ENCODE data around the gene DPP4. TPM values are rescaled to one million over a fixed set of nuclear protein-coding genes. Genes with fewer than 3 reads are reported as not detected.
A peak's percentile ranks its signal among the peaks of the same experiment; 100 is the strongest.

DPP4 gene
- total and polyA plus RNA-seq, 8 donors: 28.0 to 105 (median 44.1) TPM

DNA sequence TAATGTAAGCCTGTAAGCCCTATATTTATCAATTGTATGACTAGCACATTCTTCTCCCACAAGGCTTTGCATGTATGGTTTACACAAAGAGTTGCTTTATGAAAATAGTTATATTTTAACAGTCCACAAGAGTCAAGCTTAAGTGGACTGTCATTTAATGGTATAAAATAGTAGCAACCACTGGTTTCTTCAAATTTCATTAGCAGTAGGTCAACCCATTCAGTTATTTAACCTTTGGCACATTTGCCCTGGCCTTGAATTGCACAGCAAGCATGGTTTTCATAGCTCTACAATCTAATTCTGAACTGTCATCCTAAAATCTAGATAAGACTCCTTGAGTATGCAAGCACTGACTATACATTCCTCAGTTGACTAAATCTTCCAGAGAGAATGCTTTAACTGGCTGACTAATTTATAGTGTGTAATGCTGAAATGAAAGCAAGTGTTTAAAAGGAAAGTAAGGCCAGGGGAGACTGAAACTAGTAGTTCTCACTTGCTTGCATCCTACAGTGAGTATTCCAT, 1.8 kb downstream of the DPP4 start:
- intact Hi-C loops (cut with DNase I): no loop called here
- ATAC-seq (peak; percentile 25), DNase-seq (no peak)
- Histone ChIP-seq H3K4me1 (peaks cover 0 to 9% of the 10 kb centered on the region in 2 donors), H3K9me3 (no peaks in the 10 kb centered on the region), H3K36me3 (no peaks in the 10 kb centered on the region), H3K27ac (peak overlapping the region; percentile 3 to 83), H3K27me3 (peaks cover 0 to 29% of the 10 kb centered on the region in 2 donors), H3K4me3 (peak overlapping the region in 1 of 2 donors; percentile 43)
- TF ChIP-seq CTCF (IDR thresholded peaks at IDR 0.05): no peak

- Histone ChIP-seq H3K4me3 (no peak overlapping the region), H3K27me3 (peaks cover 0 to 29% of the 10 kb centered on the region in 2 donors), H3K4me1 (peaks cover 0 to 9% of the 10 kb centered on the region in 2 donors), H3K27ac (no peak overlapping the region), H3K36me3 (no peaks in the 10 kb centered on the region), H3K9me3 (no peaks in the 10 kb centered on the region)
- ATAC-seq: no peak
- DNase-seq: no peak
- intact Hi-C loops (cut with DNase I): no loop called here
- no peak for TF ChIP-seq CTCF (IDR thresholded peaks at IDR 0.05)
Measured at GRCh38 chr2:162071001-162071400, 3.0 kb downstream of the DPP4 start.

GRCh38 chr2:162070228-162070936, 3.6 kb downstream of the DPP4 start:
- DNase-seq: no peak
- TF ChIP-seq CTCF (IDR thresholded peaks at IDR 0.05): no peak
- Histone ChIP-seq H3K27me3 (peaks cover 0 to 29% of the 10 kb centered on the region in 2 donors), H3K4me1 (peaks cover 0 to 9% of the 10 kb centered on the region in 2 donors), H3K4me3 (no peak overlapping the region), H3K9me3 (no peaks in the 10 kb centered on the region), H3K27ac (peak overlapping the region in 1 of 2 donors; percentile 16), H3K36me3 (no peaks in the 10 kb centered on the region)
- ATAC-seq: no peak
- intact Hi-C loops (cut with DNase I): no loop called here

DNA sequence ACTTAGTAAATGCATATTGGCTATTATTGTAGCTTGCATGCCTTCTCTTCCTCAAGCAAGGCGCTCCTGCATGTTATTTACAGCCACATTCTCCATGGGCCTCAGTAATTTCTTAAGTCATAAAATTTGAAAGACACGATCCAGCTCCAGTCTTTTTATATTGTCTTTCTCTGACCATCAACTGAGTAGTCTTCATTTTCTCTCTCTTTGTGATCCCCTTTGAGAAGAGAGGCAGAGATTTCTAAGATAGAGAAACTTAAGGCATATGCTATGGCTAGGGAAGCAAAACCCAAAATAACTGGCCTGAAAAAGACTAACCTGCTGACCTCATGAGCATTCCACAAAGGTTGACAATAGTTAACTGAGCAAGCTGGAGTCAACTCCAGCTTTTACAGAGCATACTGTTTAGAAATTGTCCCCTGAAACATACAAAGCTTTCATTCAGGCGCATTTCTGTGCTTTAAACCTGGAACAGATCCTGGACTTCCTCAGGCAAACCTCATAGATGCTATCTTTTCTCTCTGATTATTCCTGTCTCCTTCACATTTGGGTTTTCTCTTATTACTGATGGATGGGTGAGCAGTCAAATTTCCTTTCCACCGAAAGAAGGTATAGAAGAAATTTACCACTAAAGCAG, 4.6 kb downstream of the DPP4 start:
- peaks cover 0 to 9% of the 10 kb centered on the region in 2 donors for H3K4me1 ChIP-seq
- no peaks in the 10 kb centered on the region for H3K9me3 ChIP-seq
- H3K4me3 ChIP-seq: no peak overlapping the region
- intact Hi-C loops (cut with DNase I): no loop called here
- no peak overlapping the region for H3K27ac ChIP-seq
- no peak for DNase-seq
- TF ChIP-seq CTCF (IDR thresholded peaks at IDR 0.05): no peak
- H3K36me3 ChIP-seq: no peaks in the 10 kb centered on the region
- ATAC-seq: no peak
- H3K27me3 ChIP-seq: peaks cover 0 to 19% of the 10 kb centered on the region in 2 donors

- Histone ChIP-seq H3K4me3 (no peak overlapping the region), H3K27ac (no peak overlapping the region), H3K9me3 (no peaks in the 10 kb centered on the region), H3K36me3 (no peaks in the 10 kb centered on the region), H3K4me1 (no peaks in the 10 kb centered on the region), H3K27me3 (peaks cover 0 to under 1% of the 10 kb centered on the region in 2 donors)
- TF ChIP-seq CTCF (IDR thresholded peaks at IDR 0.05): no peak
- DNase-seq (no peak), ATAC-seq (no peak)
- intact Hi-C loops (cut with DNase I): no loop called here
Measured at GRCh38 chr2:162067596-162067995, 6.4 kb downstream of the DPP4 start.

All from left lung (tissue), 10 donors.